Measurements from ENCODE around the gene PKHD1. TPM values are rescaled to one million over a fixed set of nuclear protein-coding genes. Genes with fewer than 3 reads are reported as not detected.
A peak's percentile ranks its signal among the peaks of the same experiment; 100 is the strongest.

PKHD1 gene
- total RNA-seq, 1 experiment from 2014 or later: 0.40 TPM

DNA sequence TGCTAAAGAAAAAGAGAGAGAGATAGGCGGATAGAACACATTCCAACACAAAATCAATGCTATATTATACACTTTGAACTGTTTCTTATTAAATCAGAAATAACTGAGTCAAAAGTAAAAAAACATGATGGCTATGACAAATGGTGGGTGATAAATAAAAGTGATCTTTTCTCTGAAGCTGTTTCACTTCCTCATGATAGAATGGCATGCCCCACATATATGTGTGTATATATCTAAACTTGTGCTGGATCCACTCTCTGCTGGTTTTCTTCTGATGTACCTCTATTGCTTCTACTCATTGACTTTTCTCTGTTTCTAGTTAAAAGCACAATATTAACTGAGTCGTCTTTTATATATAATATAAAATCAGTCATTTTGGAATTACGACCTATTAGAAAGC, 429.9 kb downstream of the PKHD1 start:
- no peaks in the 10 kb centered on the region for H4K20me1 ChIP-seq (ENCODE audit: low read length)
- no peak overlapping the region for H3K4me2 ChIP-seq (ENCODE audit: low read length)
- no peaks in the 10 kb centered on the region for H3K36me3 ChIP-seq (ENCODE audit: low read depth, low read length)
- no peak overlapping the region for H3K9ac ChIP-seq (ENCODE audit: low read length)
- CTCF ChIA-PET: no interaction called here
- no peaks in the 10 kb centered on the region for H3K9me3 ChIP-seq (ENCODE audit: low read length)
- no peaks in the 10 kb centered on the region for H3K27me3 ChIP-seq (ENCODE audit: low read length)
- POLR2A ChIA-PET (ENCODE audit: unreplicated experiment): no interaction called here
- H3K9me2 ChIP-seq (replicated peaks; ENCODE audit: low read length): no peaks in the 10 kb centered on the region
- TF ChIP-seq EZH2phosphoT487 (IDR thresholded peaks at IDR 0.05; ENCODE audit: borderline replicate concordance, low read length) (no peak), EZH2 (IDR thresholded peaks at IDR 0.05; ENCODE audit: low read length, unreplicated experiment) (no peak)
- TF ChIP-seq, protein P1, sequence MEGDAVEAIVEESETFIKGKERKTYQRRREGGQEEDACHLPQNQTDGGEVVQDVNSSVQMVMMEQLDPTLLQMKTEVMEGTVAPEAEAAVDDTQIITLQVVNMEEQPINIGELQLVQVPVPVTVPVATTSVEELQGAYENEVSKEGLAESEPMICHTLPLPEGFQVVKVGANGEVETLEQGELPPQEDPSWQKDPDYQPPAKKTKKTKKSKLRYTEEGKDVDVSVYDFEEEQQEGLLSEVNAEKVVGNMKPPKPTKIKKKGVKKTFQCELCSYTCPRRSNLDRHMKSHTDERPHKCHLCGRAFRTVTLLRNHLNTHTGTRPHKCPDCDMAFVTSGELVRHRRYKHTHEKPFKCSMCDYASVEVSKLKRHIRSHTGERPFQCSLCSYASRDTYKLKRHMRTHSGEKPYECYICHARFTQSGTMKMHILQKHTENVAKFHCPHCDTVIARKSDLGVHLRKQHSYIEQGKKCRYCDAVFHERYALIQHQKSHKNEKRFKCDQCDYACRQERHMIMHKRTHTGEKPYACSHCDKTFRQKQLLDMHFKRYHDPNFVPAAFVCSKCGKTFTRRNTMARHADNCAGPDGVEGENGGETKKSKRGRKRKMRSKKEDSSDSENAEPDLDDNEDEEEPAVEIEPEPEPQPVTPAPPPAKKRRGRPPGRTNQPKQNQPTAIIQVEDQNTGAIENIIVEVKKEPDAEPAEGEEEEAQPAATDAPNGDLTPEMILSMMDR (conservative IDR thresholded peaks at IDR 0.05; ENCODE audit: low read depth, low read length): no peak
- DNase-seq (no peak), ATAC-seq (no peak)
- no peak overlapping the region for H2AFZ ChIP-seq (ENCODE audit: low read length)
- H3F3A ChIP-seq (ENCODE audit: low read length, unreplicated experiment): no peaks in the 10 kb centered on the region
- no TSS peak for BruUV-seq (replicated peaks)
- no peak overlapping the region for H3K27ac ChIP-seq (ENCODE audit: low read length)
- H3K4me1 ChIP-seq (ENCODE audit: insufficient read depth, low read length): peaks cover 24% of the 10 kb centered on the region
- intact Hi-C loops (cut with micrococcal nuclease): no loop called here
- no peaks in the 10 kb centered on the region for H3K79me2 ChIP-seq (ENCODE audit: low read length)
- H3K4me3 ChIP-seq (ENCODE audit: low read length): no peak overlapping the region

DNA sequence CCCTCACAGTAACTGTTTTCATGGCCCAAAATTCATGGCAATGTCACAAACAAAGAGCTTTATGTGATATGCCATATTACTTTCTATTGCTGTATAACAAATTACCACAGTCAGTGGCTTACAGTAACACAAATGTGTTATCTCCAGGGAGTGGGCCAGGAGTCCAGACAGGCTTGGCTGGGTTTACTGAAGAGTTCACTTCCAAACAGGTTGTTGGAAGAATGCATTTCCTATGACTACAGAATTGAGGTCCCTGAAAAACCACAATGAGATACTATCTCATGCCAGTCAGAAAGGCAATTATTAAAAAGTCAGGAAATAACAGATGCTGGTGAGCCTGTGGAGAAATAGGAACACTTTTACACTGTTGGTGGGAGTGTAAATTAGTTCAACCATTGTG, 431.9 kb downstream of the PKHD1 start:
- Histone ChIP-seq H4K20me1 (ENCODE audit: low read length) (no peaks in the 10 kb centered on the region), H2AFZ (ENCODE audit: low read length) (no peak overlapping the region), H3K4me3 (ENCODE audit: low read length) (peak overlapping the region; percentile 4; the same call in 1 of the 2 replicates), H3K4me2 (ENCODE audit: low read length) (peak overlapping the region; percentile 68), H3K27me3 (ENCODE audit: low read length) (no peaks in the 10 kb centered on the region), H3K9me2 (replicated peaks; ENCODE audit: low read length) (no peaks in the 10 kb centered on the region), H3K79me2 (ENCODE audit: low read length) (no peaks in the 10 kb centered on the region), H3K27ac (ENCODE audit: low read length) (peak overlapping the region; percentile 88), H3F3A (ENCODE audit: low read length, unreplicated experiment) (no peaks in the 10 kb centered on the region), H3K4me1 (ENCODE audit: insufficient read depth, low read length) (peaks cover 30% of the 10 kb centered on the region), H3K36me3 (ENCODE audit: low read depth, low read length) (no peaks in the 10 kb centered on the region), H3K9me3 (ENCODE audit: low read length) (no peaks in the 10 kb centered on the region), H3K9ac (ENCODE audit: low read length) (peak overlapping the region; percentile 60)
- ATAC-seq: no peak
- POLR2A ChIA-PET (ENCODE audit: unreplicated experiment): no interaction called here
- intact Hi-C loops (cut with micrococcal nuclease): no loop called here
- no TSS peak for BruUV-seq (replicated peaks)
- TF ChIP-seq, protein P1 (conservative IDR thresholded peaks at IDR 0.05; ENCODE audit: low read depth, low read length): no peak
- TF ChIP-seq EZH2phosphoT487 (IDR thresholded peaks at IDR 0.05; ENCODE audit: borderline replicate concordance, low read length): no peak
- DNase-seq: peak; percentile 91
- CTCF ChIA-PET: no interaction called here

DNA sequence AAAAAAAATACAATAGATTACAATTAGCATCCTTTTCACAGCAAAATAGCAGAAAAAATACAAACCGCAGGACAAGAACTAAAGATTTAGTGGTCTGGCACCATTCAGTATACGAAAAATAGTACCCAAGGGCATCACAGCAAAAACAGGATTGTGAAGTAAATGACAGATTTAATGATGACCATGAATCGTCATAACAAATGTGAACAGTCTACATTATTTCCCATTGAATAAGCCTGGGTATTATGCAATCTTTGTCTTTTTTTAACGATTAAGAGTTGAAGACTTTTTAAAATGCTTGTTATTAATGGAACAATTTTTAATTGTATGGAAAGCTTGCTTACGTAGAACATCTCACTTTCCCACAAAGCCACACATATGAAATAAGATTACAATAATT, 432.8 kb downstream of the PKHD1 start:
- Histone ChIP-seq H3K9me3 (ENCODE audit: low read length) (no peaks in the 10 kb centered on the region), H3K9ac (ENCODE audit: low read length) (peak overlapping the region; percentile 60), H3K9me2 (replicated peaks; ENCODE audit: low read length) (no peaks in the 10 kb centered on the region), H3K36me3 (ENCODE audit: low read depth, low read length) (no peaks in the 10 kb centered on the region), H3K27ac (ENCODE audit: low read length) (peak overlapping the region; percentile 88), H3F3A (ENCODE audit: low read length, unreplicated experiment) (no peaks in the 10 kb centered on the region), H3K4me3 (ENCODE audit: low read length) (peak overlapping the region; percentile 4; the same call in 1 of the 2 replicates), H3K79me2 (ENCODE audit: low read length) (no peaks in the 10 kb centered on the region), H3K4me2 (ENCODE audit: low read length) (peak overlapping the region; percentile 68), H3K27me3 (ENCODE audit: low read length) (no peaks in the 10 kb centered on the region), H3K4me1 (ENCODE audit: insufficient read depth, low read length) (peaks cover 30% of the 10 kb centered on the region), H2AFZ (ENCODE audit: low read length) (no peak overlapping the region), H4K20me1 (ENCODE audit: low read length) (no peaks in the 10 kb centered on the region)
- no TSS peak for BruUV-seq (replicated peaks)
- DNase-seq: peak; percentile 87
- ChIA-PET CTCF (no interaction called here), POLR2A (ENCODE audit: unreplicated experiment) (no interaction called here)
- intact Hi-C loops (cut with micrococcal nuclease): no loop called here
- TF ChIP-seq EZH2phosphoT487 (IDR thresholded peaks at IDR 0.05; ENCODE audit: borderline replicate concordance, low read length): no peak
- TF ChIP-seq, protein P1 (conservative IDR thresholded peaks at IDR 0.05; ENCODE audit: low read depth, low read length): no peak
- no peak for TF ChIP-seq EZH2 (IDR thresholded peaks at IDR 0.05; ENCODE audit: low read length, unreplicated experiment)
- no peak for ATAC-seq
